ENCODE results near the gene POU2F2. TPM values are rescaled to one million over a fixed set of nuclear protein-coding genes. Genes with fewer than 3 reads are reported as not detected.

Gene POU2F2
- total RNA-seq, 1 donor from 2014 or later, result 0.83 TPM

Other genes starting within 250 kb of the POU2F2 start
- 37.4 TPM for gene ARHGEF1, start 249.3 kb downstream of the POU2F2 start, total RNA-seq
- not detected for gene ERFL, start 204.0 kb downstream of the POU2F2 start, total RNA-seq
- 106 TPM for gene RABAC1, start 173.1 kb downstream of the POU2F2 start, total RNA-seq
- 0.10 TPM for gene ATP1A3, start 138.2 kb downstream of the POU2F2 start, total RNA-seq
- 0.25 TPM for gene GRIK5, start 62.2 kb downstream of the POU2F2 start, total RNA-seq
- gene ZNF574, start 56.3 kb downstream of the POU2F2 start, total RNA-seq, result 5.4 TPM
- gene DEDD2, start 85.2 kb upstream of the POU2F2 start, total RNA-seq, result 15.0 TPM
- 5.3 TPM for gene ZNF526, start 87.9 kb upstream of the POU2F2 start, total RNA-seq
- gene GSK3A, start 110.2 kb upstream of the POU2F2 start, total RNA-seq, result 15.1 TPM
- 35.9 TPM for gene ERF, start 122.7 kb upstream of the POU2F2 start, total RNA-seq
- 25.2 TPM for gene CIC, start 136.8 kb upstream of the POU2F2 start, total RNA-seq
- gene PRR19, start 169.7 kb upstream of the POU2F2 start, total RNA-seq, result 0.65 TPM
- gene PAFAH1B3, start 170.2 kb upstream of the POU2F2 start, total RNA-seq, result 2.2 TPM
- gene TMEM145, start 180.9 kb upstream of the POU2F2 start, total RNA-seq, result not detected
- gene MEGF8, start 193.2 kb upstream of the POU2F2 start, total RNA-seq, result 11.7 TPM

Data from left lobe of liver (tissue), 1 donor.